ENCODE data around the gene OR4D1. TPM values are rescaled to one million over a fixed set of nuclear protein-coding genes. Genes with fewer than 3 reads are reported as not detected.
"Not testable (repeated sequence)": the region's sequence is repeated elsewhere in the genome, so short reads cannot be mapped to it uniquely, and the experiment has no call there.

Gene OR4D1
- not detected in 2 replicates for total RNA-seq (2014; rRNA removed; shearing (Covaris generic))
- not detected in 2 replicates for polyA plus RNA-seq (2015; cell fraction: cytosol; rRNA removed)
- polyA plus RNA-seq (2015; cell fraction: nucleus; rRNA removed): not detected in 2 replicates

GRCh38 chr17:58147930-58148434, at the start of gene OR4D1:
TSS of gene OR4D1 (plus strand) at chr17:58148384. CDS start at chr17:58155154, 6,770 bp downstream.
- DNase-seq (ENCODE audit: low read depth): no peak

GRCh38 chr17:58100506-58100905, 47.7 kb upstream of the OR4D1 start:
- DNase-seq (ENCODE audit: low read depth): no peak

DNA sequence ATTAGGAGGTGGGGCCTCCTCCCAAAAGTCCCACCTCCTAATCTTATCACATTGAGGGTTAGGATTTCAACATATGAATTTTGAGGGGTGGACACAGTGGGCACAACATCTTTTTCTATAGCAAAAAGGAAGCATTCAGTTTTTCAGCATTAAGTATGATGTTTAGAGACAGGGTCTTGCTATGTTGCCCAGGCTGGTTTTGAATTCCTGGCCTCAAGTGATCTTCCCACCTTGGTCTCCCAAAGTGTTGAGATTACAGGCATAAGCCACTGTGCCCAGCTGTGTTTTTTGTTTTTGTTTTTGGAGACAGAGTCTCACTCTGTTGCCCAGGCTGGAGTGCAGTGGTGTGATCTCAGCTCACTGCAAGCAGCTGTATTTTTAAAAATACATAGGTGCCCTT, 46.3 kb upstream of the OR4D1 start:
- not testable (repeated sequence) for DNase-seq (ENCODE audit: low read depth)

DNA sequence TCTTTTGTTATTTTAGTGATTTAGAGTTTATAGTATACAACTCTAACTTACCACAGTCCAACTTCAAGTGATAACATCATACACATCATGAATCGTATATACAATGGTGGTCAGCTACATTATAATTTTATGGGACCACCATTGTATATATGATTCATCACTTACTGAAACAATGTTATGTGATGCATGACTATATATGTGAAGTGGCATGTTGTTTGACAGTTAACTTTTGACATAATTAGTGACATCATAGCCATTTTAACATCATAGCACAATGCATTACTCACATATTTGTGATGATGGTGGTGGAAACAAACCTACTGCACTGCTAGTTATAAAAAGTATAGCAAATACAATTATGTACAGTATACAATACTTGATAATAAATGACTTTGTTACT, 43.1 kb upstream of the OR4D1 start:
- no peak for DNase-seq (ENCODE audit: low read depth)

- no peak for DNase-seq (ENCODE audit: low read depth)
These were observed 40.9 kb upstream of the OR4D1 start for GRCh38 chr17:58107306-58107705.

- no peak for DNase-seq (ENCODE audit: low read depth)
These were observed 39.0 kb upstream of the OR4D1 start for GRCh38 chr17:58109197-58109596.

- DNase-seq (ENCODE audit: low read depth): no peak
These were observed 38.2 kb upstream of the OR4D1 start for GRCh38 chr17:58110012-58110411.

DNA sequence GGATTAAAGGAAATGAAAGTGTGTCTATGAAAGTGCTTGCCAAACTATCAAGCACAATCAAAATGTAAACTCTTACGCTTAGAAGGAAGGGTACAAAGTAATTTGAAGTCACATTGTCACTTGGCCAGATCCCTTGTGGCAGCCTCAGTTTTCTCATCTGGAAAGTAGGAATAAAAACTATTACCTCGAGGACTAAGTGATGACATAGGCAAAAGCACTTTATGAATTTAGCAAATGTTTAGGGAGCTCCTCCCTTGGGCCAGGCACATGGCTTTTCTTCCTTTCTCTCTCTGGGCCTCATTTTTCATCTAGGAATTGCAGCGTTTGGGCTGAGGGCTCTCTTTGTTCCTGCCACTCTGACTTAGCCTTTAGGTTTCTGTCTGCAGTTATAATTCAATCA, 36.5 kb upstream of the OR4D1 start:
- no peak for DNase-seq (ENCODE audit: low read depth)

- peak; percentile 43 for DNase-seq (ENCODE audit: low read depth)
These were observed 35.1 kb upstream of the OR4D1 start for GRCh38 chr17:58112970-58113631.

- DNase-seq (ENCODE audit: low read depth): no peak
These were observed 34.2 kb upstream of the OR4D1 start for GRCh38 chr17:58113947-58114346.

DNA sequence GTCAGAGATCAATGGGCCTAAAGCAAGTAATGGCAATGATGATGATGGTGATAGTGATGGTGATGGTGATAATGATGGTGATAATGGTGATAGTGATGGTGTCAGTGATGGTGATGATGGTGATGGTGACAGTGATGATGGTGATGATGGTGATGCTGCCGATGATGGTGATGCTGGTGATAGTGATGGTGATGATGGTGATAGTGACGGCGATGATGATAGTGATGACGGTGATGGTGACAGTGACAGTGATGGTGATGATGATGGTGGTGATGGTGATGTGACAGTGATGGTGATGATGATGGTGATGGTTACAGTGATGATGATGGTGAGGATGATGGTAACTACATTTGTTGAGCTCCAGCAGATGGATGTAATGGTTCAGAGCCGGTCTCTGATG, 30.8 kb upstream of the OR4D1 start:
- DNase-seq (ENCODE audit: low read depth): no peak

DNA sequence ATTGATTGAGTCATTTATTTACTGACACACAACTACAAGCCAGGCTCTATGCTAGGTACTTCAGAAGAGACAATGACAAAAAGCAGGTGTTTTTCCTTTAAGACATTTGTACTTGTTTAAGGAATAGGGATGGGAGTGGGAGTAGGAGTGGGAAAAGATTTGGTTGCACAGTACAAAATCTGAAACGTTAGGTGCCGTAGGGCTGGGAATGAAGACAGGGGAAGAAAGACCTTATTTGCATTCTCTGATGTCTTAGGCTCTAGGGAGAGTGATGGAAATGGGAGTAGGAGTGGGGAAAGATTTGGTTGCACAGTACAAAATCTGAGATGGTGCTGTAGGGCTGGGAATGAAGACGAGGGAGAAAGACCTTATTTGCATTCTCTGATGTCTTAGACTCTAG, 28.7 kb upstream of the OR4D1 start:
- no peak for DNase-seq (ENCODE audit: low read depth)

GRCh38 chr17:58120195-58120822, 27.9 kb upstream of the OR4D1 start:
- peak; percentile 32 for DNase-seq (ENCODE audit: low read depth)

DNA sequence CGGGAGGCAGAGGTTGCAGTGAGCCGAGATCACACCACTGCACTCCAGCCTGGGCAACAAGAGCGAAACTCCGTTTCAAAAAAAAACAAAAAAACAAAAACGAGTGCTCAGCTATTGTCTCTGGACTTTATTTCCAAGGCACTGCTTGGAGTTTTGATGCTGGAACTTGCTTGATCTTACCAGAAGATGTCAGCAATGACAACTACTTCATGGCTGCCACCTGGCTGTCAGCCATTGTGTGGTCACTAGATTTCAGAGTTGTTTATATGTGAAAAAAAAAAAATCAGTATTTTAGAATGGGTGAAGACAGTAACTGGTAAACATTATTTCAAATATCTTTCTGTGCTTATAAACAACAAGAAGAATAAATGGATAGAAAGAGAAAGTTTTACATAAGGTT, 26.3 kb upstream of the OR4D1 start:
- DNase-seq (ENCODE audit: low read depth): peak; percentile 32

DNA sequence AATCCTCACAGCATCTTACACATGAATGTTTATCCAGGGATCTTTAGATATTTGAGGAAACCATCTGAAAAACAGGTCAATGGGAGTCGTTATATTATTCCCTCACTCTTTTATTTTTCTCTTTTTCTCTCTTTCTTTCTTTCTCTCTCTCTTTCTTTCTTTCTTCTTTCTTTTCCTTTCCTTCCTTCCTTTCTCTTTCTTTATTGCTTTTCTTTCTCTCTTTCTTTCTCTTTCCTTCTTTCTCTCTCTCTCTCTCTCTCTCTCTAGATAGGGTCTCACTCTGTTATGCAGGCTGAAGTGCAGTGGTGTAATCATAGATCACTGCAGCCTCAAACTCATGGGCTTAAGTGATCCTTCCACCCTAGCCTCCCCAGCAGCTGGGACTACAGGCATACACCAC, 20.3 kb upstream of the OR4D1 start:
- DNase-seq (ENCODE audit: low read depth): no peak

DNA sequence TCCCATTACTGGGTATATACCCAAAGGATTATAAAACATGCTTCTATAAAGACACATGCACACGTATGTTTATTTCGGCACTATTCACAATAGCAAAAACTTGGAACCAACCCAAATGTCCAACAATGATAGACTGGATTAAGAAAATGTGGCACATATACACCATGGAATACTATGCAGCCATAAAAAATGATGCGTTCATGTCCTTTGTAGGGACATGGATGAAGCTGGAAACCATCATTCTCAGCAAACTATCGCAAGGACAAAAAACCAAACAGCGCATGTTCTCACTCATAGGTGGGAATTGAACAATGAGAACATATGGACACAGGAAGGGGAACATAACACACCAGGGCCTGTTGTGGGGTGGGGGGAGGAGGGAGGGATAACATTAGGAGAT, 15.5 kb upstream of the OR4D1 start:
- DNase-seq (ENCODE audit: low read depth): not testable (repeated sequence)

DNA sequence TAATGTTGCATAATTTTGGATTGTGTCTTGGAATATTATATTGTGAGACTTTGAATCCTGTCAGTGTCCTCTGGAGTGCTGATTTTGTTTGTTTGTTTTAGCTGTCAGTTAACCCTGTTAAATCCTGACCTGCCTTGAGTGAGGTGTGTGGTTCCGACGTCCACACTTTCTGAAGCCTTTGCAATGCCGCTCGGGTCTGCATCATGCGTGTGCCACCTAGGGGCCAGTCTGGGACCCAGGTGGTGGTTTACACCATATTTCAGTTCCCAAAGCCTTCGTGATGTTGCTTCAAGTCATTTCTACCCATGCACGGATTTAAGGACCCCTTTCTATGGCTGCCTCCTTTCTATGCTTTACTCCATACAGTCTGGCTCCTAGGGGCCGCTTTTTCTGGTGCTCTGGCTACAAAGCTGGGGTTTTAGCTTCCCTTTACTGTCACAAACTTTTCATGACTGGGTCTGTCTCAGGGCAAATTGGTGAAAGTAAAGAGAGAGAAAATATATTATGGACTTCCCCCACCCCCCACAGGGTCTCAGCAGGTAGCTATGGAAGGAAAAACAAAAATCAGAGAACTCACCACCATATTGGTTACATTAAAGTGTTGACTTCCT, 11.4 kb upstream of the OR4D1 start:
- DNase-seq (ENCODE audit: low read depth): no peak

DNA sequence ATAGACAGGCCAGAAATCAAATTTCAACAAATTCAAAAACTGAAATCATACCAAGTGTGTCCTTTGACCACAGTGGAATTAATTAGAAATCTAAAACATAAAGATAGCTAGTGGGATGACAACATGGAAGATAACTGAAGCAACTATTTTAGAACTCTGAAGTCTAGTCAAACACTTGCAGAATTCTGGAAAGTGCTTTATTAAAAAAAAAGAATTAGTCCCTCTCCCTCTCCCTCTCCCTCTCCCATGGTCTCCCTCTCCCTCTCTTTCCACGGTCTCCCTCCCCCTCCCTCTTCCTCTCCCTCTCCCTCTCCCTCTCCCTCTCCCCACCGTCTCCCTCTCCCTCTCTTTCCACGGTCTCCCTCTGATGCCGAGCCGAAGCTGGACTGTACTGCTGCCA, 6.7 kb upstream of the OR4D1 start:
- no peak for DNase-seq (ENCODE audit: low read depth)

DNA sequence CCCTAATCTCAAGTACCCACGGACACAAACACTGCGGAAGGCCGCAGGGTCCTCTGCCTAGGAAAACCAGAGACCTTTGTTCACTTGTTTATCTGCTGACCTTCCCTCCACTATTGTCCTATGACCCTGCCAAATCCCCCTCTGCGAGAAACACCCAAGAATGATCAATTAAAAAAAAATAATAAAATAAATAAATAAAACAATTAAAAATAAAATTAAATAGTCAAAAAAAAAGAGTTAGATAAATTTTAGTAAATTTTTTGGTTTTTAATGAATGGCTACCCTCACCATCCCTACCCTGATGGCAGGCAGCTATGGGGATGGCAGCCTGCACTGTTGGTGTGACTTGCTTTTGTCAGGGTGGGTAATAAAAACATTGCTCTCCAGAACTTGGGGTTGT, 4.8 kb upstream of the OR4D1 start:
- DNase-seq (ENCODE audit: low read depth): not testable (repeated sequence)

- DNase-seq (ENCODE audit: low read depth): no peak
These were observed 3.4 kb upstream of the OR4D1 start for GRCh38 chr17:58144801-58145200.

- DNase-seq (ENCODE audit: low read depth): no peak
These were observed 425 bp downstream of the OR4D1 start for GRCh38 chr17:58148609-58149008.

- no peak for DNase-seq (ENCODE audit: low read depth)
These were observed 2.2 kb downstream of the OR4D1 start for GRCh38 chr17:58150394-58150793.
